NCI-H2171 (cell line): ENCODE results near the gene JAK2.

Experiments
- DNase-seq: peaks from one replicate; lab custom pipeline; 2025; lab: John Stamatoyannopoulos, UW

Gene JAK2

DNA sequence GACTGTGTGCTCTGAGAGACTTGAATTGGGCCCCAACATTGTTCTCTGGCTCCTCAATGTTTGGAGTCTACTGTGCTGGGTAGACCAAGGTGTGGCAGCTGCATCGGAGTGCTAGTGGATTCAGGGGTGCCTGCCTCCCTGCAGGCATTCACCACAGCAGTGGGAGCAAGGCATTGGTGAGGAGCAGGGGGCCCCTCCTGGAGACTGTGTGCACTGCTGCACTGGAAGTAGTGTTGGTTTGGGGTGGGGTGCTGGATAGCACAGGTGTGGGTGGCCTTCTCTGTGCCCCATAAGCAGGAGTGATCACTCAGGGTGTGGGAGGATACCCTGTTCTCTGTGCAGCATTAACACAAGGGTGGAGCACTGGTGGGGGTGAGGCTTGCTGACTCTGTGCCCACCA lies 161.2 kb downstream of the JAK2 start:
- DNase-seq, result no peak
